Effector CD4-positive, alpha-beta T cell (primary cell): ENCODE data around the gene GATD1.

Source experiments
- DNase-seq: peaks from one replicate; pipeline ENCODE4 v3.0.0-alpha.2; 2020

GATD1 gene

DNA sequence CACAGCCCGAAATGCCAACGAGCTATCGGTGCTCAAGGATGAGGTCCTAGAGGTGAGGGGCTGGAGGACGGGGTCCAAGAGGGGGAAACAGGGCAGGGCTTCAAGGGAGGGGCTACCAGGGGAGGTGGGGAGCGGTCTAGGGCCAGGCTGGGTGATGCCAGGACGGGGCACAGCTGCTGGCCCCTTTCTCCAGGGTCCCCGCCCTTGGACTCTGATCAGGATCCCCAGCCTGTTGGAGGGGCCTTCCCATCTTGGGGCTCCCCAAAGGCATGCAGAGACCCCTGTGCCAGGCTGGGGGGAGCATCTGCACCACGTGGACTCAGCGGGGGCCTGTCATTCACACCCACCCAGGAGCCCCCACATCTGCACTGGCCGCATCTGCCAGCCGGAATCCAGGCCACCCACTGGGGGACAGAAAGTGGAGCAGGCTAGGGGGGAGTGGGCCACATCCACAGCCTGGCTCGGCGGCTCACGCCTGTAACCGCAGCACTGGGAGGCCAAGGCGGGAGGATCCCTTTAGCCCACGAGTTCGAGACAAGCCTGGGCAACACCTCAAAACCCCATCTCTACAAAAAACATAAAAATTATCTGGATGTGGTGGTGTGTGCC is 52.4 kb downstream of the GATD1 start:
- DNase-seq, result no peak

DNA sequence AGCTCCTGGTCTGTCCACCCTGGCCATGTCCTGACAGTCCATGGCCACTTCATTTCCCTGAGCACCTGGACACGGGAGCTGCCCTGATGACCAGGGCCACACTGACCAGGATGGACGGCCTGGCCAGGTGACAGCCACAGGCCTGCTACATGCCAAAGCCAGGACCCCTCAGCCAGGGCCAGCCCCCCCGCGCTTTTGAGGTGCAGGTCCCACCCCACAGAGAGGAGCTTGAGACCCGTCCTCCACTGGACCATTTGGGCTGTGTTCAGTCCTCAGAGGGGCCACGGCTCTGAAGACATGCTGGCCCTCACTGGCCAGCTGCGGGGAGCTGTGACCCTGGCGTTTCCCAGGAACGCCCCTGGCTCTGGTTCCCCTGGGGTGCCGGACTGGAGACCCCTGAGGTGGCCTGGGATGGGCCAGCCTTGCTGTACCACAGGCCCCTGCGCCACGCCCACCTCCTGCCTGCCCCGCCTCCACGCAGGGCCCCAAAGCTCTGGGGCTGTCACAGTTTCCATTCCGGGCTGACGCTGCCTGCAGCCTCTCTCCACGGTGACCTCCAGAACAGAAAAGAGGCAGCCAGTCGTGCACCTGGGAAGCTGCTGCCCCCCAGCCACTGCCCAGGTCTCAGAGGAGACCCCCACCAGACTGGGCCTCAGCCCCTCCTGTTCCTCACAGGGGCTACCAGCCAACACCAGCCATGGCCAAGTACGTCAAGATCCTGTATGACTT is 53.1 kb downstream of the GATD1 start:
- DNase-seq, result no peak

DNA sequence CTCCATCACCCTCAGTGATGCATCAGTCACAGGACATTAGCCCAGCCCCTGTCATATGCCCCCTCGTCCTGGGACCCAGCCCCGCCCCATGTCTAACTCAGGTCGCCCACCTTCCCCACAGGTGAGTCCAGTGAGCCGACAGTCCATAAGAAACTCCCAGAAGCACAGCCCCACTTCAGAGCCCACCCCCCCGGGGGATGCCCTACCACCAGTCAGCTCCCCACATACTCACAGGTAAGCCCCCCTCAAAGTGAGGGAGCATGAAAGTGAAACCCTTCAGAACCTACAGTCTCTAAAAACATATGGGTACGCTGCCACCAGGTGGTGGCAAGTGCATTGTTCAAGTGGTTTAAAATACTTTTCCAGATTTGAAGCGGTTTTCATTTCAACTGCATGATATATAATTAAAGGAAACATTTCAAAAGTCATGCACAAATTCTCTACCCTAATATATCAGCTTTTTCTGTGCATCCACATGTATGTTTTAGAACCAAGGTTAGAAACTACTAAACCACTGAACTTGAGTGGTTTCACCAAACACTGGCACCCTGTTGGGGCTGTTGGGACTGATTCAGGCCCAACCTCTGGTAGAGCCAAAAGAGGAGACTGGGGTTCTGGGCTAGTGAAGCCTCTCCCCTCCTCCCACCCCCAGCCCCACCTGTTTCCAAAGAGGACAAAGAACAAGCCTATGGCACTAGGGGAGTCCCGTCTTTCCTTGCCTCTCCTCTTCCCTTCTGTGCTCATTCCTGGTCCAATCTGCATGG is 54.0 kb downstream of the GATD1 start:
- peak; percentile 39 for DNase-seq

DNA sequence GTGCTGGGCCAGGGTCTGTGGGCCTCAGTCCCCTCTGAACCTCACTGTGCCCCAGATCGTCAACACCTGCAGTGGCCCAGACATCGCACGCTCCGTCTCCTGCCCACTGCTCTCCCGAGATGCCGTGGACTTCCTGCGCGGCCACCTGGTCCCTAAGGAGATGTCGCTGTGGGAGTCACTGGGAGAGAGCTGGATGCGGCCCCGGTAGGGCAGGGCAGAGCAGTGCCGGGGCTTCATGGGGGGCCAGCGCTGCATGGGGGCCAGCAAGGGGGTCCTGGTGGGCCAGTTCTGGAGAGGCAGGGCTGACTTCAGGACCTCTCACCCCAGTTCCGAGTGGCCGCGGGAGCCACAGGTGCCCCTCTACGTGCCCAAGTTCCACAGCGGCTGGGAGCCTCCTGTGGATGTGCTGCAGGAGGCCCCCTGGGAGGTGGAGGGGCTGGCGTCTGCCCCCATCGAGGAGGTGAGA is 54.9 kb downstream of the GATD1 start:
- DNase-seq, result no peak

DNA sequence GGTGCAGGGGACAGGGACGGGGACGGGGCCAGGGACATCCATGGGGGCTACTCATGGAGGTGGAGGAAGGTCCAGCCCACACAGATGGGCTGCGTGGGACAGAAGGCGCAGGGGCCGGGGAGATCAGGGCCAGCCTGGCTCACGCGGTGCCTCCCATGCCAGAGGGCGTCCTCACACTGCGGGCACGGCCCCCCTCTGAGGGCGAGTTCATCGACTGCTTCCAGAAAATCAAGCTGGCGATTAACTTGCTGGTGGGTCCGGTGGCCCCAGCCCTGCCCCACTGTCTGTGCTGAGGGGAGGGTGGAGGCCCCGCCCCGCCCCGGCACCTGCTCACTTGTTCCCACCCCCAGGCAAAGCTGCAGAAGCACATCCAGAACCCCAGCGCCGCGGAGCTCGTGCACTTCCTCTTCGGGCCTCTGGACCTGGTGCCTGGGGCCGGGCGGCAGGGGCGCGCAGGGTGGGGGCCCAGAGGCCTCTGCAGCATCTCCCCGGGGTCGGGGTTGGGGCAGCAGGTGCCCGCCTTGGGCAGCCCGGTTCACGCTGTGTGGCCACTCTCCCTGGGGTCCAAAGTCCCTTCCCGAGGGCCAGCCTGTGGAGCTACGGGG is 55.4 kb downstream of the GATD1 start:
- DNase-seq, result peak; percentile 42

DNA sequence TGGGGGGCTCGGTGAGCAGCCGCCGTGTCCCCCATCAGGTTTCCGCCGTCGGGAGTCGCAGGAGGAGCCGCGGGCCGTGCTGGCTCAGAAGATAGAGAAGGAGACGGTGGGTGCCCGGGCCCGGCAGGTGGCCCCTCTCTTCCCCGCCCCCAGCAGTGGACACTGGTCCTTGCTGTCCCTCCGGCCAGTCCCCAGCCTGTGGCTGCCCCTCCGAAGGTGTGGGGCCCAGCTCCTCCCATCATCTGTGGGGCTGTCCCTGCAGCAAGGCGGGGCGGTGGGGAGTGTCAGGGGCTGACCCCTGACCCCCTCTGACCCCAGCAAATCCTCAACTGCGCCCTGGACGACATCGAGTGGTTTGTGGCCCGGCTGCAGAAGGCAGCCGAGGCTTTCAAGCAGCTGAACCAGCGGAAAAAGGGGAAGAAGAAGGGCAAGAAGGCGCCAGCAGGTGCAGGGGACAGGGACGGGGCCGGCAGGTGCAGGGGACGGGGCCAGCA is 56.0 kb downstream of the GATD1 start:
- no peak for DNase-seq

DNA sequence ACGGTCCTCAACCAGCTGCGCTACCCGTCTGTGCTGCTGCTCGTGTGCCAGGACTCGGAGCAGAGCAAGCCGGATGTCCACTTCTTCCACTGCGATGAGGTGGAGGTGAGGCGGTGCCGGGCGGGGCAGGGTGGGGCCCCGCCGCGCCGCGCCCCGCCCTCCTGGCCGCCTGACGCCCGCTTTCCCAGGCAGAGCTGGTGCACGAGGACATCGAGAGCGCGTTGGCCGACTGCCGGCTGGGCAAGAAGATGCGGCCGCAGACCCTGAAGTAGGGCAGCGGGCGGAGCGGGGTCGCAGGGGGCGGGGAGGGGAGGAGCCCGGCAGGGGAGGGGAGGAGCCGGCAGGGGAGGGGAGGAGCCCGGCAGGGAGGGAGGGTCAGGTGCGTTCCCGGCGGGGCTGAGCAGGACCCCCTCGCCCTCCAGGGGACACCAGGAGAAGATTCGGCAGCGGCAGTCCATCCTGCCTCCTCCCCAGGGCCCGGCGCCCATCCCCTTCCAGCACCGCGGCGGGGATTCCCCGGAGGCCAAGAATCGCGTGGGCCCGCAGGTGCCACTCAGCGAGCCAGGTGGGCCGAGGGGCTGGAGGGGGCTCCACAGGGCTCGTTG is 56.5 kb downstream of the GATD1 start:
- DNase-seq, result peak; percentile 57

DNA sequence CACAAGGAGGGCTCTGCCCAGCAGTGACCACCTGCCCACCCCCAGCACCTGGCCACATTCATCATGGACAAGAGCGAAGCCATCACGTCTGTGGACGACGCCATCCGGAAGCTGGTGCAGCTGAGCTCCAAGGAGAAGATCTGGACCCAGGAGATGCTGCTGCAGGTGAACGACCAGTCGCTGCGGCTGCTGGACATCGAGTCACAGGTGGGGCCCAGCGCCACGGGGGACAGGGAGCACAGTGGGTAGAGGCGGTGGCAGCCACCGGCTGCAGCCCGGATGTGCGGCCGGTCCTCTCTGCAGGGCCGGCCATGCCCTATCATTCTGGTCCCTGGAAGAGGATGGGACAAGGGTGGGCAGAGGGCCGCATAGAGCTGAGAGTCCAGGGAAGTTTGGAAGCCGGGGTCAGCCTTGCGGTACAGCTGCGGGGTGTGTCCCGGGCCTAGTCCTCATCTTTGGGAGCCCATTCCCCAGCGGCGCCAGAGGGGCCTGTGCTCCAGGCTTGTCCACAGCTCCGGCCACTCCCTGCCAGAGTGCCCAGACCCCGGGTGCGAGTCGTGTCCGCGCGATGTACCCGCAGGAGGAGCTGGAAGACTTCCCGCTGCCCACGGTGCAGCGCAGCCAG is 57.2 kb downstream of the GATD1 start:
- DNase-seq, result no peak

DNA sequence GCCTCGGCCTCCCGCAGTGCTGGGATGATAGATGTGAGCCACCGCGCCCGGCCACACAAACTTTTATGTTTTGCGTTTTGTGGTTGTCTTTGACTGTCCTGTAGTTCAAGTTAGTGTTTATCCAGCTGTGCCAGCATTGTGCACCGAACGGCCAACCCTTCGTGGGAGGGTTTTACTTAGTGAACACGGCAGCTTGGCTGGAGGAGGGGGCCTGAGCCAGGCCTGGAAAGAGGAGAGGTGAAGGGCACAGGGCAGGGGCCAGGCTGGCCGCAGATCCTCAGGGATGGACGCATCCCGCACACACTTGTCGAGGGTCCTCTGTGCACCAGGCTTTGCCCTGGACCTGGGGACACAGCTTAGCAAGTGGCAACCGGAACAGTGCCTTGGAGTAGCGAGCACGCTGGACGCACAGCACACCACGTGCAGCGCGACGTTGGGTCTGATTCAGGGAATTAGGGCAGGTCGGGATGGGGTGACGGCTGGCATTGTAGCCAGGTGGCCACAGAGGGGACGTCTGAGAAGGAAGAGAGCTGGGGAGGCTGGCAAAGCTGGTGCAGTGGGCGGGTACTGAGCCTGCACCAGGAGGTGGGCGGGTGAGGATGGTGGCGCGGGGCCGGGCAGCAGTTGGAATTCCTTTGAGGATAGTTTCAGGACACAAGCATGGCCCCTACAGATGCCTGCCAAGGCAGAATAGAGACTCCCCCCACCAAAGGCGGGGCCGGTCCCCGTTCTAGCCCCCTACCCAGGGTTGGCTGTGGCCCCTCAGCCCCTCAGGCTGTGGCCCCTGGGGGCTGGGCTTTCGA is 57.9 kb downstream of the GATD1 start:
- DNase-seq, result no peak
